ENCODE data around the gene CDCA3.

Gene CDCA3

DNA sequence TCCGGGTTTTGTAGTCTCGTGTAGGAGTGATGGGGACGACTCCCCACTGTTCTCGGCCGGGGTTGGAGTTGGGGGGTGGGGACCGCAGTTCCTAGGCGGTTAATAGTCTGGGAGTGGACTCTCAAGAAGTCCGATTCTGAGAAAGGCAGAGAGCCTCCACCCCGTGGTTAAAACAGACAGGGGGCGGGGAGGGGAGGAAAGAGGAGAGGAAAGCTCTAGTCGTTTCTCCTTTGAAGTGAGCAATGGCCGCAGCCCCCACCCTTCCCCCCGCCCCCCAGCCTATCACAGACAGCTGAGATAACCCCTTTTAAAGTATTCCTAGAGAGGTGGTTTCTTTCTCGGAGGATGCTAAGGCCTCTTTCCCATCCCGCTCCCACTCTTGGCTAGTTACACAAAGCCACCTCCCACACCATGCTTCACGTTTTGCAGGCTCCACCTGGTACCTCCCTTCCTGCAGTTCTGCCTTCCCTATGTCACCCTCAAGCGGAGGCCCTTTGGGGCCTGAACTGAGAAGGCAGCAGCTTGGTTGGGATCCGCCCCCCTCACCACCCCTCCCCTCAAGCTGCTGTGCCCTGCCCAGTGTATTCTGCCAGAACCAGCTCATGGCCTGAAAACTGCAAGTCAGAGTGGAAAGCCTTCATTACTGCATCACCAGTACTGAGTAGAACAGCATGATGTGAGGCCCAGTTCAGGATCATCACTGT, 1.7 kb upstream of the CDCA3 start:
- peak; percentile 52 to 73 for DNase-seq (ENCODE audit: low read depth in 2 of 2)

- peak; percentile 99 for DNase-seq (ENCODE audit: low read depth in 2 of 2)
These were observed 1.0 kb upstream of the CDCA3 start, which contains the start of gene USP5 for GRCh38 chr12:6851921-6852650. USP5 (plus strand) TSS chr12:6852150; CDS start chr12:6852180, 30 bp downstream.

GRCh38 chr12:6850796-6851152, 312 bp downstream of the CDCA3 start:
- no peak for DNase-seq (ENCODE audit: low read depth in 2 of 2)

DNA sequence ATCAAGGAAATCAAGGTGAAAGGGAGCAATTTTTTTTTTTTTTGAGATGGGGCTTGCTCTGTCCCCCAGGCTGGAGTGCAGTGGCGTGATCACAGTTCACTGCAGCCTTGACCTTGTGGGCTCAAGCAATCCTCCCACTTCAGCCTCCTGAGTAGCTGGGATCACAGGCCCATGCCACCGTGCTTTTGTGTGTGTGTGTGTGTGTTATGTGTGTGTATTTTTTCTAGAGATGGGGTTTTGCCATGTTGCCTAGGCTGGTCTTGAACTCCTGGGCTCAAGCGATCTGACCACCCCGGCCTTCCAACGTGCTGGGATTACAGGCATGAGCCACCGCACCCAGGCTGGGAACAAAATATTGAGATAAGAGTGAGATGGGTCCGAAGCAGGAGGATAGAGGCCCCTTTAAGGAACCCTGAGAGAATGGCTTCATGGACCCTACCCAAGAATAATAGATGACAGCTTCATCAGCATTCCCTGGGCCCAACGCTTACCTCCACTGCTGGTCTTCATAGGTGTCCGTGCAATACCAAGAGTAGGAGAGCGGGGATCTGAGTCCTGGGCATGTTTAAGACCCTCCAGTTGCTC, 1.0 kb downstream of the CDCA3 start:
- DNase-seq (ENCODE audit: low read depth in 2 of 2), result no peak

DNA sequence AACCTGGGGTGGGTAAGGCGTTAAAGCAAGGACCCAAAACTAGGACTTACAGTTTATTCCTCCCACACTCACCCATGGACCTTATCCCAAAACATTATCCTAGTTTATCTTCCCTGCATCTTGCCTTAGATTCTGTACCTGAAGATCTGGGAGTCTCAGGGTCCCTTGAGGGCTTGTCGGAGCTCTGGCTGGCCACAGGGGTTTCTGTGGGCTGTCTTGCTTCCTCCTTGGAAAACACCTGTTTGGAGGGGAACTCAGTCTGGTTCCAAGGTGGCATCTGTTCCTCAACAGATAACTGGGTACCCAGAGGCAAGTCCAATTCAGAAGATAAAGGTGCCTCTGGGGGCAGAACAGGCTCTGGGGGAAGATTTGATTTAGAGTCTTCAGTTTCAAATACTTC, 1.7 kb downstream of the CDCA3 start:
- DNase-seq (ENCODE audit: low read depth in 2 of 2), result no peak

DNA sequence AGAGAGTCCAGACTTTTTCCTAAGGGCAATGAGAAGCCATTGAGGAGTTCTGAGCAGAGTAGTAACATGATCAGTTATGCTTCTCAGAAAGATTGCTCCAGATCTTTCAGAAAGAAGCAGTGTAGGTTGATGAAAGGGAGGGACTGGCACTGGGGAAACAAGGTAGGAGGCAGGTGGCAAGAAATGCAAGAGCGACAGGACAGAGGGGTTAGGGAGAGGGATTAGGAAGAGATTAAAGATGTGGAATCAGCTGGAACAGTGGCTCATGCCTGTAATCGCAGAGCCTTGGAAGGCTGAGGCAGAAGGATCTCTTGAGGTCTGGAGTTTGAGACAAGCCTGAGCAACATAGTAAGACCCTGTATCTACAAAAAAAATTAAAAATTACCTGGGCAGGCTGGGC, 3.4 kb downstream of the CDCA3 start:
- DNase-seq (ENCODE audit: low read depth in 2 of 2), result no peak

GRCh38 chr12:6846316-6846869, 4.7 kb downstream of the CDCA3 start:
- no peak for DNase-seq (ENCODE audit: low read depth in 2 of 2)

DNA sequence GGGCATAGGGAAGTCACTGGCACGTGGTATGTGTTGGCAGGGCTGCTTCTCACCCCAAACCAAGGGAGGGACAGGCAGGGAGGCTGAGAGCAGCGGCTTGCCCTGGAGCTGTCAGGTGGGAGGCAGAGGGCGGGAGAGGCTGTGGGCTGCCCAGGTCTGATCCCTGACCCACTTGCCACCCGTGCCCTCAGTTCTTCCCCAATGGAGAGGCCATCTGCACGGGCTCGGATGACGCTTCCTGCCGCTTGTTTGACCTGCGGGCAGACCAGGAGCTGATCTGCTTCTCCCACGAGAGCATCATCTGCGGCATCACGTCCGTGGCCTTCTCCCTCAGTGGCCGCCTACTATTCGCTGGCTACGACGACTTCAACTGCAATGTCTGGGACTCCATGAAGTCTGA, 5.7 kb downstream of the CDCA3 start:
- no peak for DNase-seq (ENCODE audit: low read depth in 2 of 2)

GRCh38 chr12:6843118-6843902, 7.8 kb downstream of the CDCA3 start:
- no peak for DNase-seq (ENCODE audit: low read depth in 2 of 2)

DNA sequence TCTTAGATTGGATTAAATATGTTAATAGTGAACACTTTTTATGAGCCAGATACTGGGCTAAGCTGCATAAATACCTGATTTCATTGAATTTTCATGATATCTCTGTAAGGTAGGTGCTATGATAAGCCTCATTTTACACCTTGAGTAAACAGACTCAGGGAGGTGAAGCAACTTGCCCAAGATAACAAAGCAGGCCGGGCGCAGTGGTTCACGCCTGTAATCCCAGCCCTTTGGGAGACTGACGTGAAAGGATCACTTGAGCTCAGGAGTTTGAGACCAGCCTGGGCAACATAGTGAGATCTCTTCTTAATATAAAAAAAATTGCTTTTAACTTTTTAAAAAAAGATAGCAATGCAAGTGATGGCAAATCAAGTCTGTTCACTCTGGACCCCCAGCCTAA, 9.0 kb downstream of the CDCA3 start:
- no peak for DNase-seq (ENCODE audit: low read depth in 2 of 2)

DNA sequence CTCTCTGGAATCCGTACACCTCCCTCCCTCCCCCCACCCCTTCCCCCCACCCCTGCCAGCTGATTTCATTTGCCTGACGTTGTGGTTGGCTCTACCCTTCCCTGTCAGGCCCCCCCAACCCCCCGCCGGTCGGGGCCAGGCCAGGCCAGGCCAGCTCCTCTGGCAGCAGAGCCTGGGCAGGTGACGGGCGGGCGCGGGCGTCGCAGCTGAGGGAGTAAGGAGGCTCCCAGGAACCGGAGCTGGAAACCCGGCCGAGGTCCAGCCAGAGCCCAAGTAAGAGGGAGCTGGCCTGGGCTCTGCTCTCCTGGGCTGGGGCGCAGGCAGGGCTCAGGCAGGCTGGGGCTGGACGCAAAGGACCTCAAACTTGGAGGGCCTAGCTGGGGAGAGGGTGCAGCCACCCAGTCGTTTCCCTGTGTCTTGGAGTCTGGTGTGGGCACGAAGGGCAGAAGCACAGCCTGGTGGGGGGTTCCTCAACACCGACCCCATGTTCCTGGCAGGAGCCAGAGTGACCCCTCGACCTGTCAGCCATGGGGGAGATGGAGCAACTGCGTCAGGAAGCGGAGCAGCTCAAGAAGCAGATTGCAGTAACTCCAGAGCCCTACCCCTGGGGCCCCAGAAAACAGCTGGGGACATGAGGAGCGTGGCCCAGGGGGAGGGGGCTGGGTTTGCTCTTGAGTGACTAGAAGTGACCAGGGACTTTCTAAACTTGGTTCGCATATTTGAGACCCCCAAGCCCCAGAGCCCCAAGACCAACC, 10.1 kb downstream of the CDCA3 start, which contains the start of gene GNB3:
GNB3 (plus strand) TSS at position 165 of the 755 bp plus-strand sequence; CDS start at position 528, 363 bp downstream.
- no peak for DNase-seq (ENCODE audit: low read depth in 2 of 2)

DNA sequence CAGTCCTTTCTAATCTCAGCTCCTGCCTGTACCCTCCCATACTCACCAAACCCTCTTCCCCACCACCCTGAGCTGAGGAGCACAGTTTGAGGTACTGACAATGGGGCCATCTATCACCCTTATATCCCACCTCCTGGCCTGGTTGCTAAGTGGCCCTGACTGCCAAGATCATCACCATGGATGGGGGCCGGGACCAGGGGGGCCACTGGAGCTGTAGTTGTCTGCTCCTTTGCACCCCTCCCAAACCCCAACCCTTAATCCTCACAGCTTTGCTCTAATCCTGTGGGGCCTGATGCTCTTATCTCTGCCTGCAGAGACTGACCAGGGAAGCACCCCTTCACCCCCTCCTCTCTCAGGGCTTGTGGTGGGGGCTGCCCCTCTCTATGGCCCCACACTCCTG, 10.8 kb downstream of the CDCA3 start:
- no peak for DNase-seq (ENCODE audit: low read depth in 2 of 2)

GRCh38 chr12:6839482-6840201, 11.4 kb downstream of the CDCA3 start:
- no peak for DNase-seq (ENCODE audit: low read depth in 2 of 2)

DNA sequence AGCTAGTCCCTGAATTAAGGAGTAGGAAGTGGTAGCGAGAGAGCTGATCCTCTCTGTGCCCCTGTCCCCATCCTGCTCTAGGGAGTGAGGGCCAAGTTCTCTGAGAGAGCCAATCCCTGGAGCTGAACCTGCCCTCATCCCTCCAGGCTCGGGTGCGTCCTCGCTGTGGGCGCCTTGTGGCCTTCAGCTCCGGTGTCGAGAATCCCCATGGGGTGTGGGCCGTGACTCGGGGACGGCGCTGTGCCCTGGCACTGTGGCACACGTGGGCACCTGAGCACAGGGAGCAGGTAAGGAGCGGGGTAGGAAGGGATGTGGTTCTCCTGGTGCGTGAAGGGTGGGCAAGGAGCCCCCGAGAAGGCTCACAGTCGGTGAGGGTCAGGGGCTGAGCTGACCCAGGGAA, 12.2 kb downstream of the CDCA3 start:
- DNase-seq (ENCODE audit: low read depth in 2 of 2), result no peak

DNA sequence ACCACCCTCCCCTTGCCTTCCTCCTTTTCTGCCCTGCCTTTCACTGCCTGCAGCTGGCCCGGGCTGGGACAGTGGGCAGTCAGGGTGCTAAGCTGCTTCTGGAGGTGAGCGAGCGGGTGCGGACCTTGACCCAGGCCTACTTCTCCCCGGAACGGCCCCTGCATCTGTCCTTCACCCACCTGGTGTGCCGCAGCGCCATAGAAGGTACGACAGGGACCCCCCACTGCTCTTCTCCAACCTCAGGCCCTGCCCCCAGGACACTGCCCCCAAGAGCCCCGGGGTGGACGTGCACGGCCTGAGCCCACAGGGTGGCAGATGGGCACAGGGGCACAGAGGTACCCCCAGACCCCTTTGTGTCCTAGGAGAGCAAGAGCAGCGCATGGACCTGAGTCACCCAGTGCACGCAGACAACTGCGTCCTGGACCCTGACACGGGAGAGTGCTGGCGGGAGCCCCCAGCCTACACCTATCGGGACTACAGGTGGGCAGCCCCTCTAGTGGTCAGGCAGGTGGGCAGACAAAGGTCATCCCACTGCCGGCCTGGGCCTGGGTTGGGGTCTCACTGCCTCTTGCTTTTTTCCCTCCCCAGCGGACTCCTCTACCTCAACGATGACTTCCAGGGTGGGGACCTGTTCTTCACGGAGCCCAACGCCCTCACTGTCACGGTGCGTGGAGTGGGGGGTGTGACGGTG, 13.6 kb downstream of the CDCA3 start:
- DNase-seq (ENCODE audit: low read depth in 2 of 2), result no peak

DNA sequence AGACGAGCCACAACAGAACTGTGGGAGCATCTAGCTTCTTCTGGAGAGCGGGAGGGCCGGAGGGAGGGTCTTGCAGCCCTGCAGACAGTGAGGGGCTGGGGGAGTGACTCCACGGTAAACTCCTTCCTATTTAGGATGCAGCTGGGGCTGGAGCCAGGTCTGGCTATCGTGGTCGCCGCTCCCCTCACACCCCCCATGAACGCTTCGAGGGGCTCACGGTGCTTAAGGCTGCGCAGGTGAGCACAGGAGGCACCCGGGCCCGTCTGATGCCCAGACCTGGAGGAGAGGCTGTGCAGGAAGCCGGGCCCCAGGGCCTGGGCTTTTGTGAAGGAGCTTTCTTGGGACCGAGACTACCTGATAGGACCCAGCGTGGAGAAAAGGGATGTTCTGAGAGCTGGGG, 14.2 kb downstream of the CDCA3 start:
- DNase-seq (ENCODE audit: low read depth in 2 of 2), result no peak

DNA sequence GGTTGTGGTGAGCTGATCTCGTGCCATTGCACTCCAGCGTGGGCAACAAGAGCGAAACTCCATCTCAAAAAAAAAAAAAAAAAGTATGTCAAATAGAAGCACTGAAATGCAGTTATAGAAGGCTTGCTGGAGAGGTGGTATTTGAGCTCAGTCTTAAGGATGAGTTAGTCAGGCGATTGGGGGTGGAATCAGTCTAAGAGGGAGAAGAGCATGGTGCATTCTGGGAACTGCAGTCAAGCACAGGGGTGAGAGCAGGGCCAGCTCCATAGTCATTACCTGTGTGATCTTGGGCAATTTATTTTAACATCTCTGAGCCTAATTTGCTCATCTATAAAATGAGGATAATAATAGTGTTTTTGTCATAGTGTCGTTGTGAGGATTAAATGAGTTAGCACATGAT, 16.2 kb downstream of the CDCA3 start:
- no peak for DNase-seq (ENCODE audit: low read depth in 2 of 2)

DNA sequence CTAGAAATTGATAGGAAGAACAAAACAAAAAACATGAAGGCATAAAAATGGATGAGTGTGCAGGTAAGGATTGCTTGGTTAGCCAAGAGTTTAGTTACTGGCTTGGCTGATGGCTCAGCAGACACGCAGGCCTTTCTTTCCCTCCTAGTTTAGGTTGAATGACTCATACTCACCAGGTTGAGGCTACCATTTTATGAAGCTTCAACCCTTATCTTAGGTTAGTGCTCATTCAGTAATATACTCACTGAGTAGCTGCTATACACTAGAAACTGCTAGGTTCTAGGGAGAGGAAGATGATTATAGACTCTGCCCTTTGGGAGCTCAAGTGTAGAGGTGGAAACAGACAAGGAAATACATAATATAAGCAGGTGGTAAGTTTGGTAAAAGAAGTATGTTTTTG, 16.8 kb downstream of the CDCA3 start:
- DNase-seq (ENCODE audit: low read depth in 2 of 2), result no peak

DNA sequence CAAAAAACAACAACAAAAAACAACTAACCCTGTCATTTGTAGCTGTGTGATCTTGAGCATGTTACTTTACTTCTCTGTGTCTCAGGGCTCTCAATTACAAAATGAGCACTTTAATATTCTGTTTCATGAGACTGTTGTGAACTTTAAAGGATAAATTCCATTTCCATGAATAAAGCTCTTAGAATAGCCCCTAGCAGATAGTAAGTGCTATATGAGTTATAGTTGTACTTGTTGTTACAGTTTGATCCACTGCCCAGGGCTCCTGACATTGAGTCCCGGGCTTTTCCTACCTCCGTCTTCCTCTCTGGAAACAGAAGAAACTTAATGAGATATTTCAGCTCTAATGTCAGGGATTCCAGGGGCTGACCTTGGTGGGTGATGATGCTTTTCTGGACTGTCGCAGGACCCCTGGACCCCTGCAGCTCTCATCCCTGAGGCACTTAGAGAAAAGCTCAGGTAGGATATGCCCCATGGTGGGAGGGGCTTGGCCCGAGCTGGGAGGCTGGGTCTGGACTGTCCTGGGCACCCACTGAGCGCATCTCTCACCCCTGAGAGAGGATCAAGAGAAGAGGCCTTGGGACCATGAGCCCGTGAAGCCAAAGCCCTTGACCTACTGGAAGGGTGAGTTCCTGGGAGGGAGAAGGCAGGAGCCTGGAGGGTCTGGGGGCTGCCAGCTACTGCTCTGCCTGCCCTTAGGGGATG, 17.7 kb downstream of the CDCA3 start:
- no peak for DNase-seq (ENCODE audit: low read depth in 2 of 2)

Measured in stimulated activated CD8-positive, alpha-beta memory T cell treated with anti-CD3 and anti-CD28 coated beads, Interleukin-15, amount 100 ng/mL, for 48 hours (primary cell).